HG03066 (cell line): Measurements from ENCODE around the gene BOC.
A peak's percentile ranks its signal among the peaks of the same experiment; 100 is the strongest.

Source experiments
- ATAC-seq: cut with Tn5 transposase; IDR thresholded peaks from one replicate; pipeline ENCODE4 v1.9.1; 2021; ENCODE audit warnings: low read depth; ENCODE audit not compliant: unreplicated experiment

The BOC gene

DNA sequence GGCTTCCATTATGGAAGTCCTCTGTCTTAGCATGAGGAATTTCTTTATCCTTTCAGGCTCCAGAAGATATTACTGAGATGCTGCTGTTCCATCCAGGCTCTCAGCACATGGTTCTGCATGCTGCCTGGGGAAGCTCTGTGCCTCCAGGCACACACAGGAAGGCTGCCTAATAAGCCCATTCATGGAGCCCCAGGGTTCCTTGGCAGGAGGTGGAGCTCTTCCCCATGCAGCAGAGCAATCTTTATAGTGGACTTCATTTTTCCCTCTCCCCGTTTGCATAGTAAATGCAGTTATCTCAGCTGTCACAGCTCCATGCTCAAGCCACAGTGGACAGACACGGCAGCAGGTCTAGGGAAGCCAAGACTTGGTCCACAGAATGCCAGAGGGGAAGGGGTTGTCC lies 57.6 kb downstream of the BOC start:
- no peak for ATAC-seq

DNA sequence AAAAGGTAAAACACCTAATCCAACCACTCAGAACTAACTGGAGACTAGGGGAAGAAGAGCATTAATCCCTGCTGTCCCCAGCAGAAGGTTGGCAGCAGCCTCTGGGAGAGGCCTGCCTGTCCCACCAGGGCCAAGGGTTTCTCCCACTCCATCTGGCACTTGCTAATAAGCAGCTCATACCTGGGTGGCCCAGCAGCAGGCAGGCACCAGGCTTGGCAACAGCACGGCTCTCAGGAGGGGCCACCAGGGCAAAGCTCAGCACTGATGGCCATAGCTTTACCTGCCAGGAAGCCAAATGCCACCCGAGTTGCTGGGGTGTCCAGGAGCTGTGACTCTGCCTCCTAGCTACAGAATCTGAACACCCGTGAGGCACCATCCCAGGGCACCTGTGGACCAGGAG lies 58.3 kb downstream of the BOC start:
- ATAC-seq, result no peak

DNA sequence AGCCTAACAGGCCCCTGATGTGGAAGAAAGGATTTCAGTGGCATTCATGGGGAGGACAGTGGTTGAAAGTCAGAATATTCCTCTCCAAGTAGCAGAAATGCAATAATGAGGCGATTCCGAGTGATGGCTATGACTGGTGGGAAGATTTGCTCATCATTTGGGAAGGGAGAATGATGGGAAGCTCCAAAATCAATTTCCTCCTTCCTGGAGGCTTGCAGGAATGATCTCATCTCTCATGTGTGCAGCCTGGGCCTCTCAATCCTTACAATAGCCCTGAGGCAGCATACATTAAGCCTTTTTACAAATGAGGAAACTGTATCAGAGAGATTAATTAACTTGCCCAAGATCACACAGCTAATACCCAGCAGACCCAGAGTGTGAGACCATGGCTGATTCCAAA lies 58.7 kb downstream of the BOC start:
- ATAC-seq, result no peak

DNA sequence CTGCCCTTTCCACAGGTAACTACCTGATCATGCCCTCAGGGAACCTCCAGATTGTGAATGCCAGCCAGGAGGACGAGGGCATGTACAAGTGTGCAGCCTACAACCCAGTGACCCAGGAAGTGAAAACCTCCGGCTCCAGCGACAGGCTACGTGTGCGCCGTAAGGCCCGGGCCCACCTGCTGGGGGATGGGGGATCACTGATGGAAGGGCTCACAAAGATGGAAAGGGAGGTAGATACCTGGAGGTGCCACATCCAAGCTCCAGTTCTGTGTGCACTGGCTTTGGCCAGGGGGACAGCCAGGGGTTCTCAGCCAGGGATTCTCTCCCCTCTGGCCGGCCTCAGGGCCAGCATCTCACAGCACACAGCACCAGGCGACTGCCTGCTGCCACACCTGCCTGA lies 59.4 kb downstream of the BOC start:
- ATAC-seq, result no peak

DNA sequence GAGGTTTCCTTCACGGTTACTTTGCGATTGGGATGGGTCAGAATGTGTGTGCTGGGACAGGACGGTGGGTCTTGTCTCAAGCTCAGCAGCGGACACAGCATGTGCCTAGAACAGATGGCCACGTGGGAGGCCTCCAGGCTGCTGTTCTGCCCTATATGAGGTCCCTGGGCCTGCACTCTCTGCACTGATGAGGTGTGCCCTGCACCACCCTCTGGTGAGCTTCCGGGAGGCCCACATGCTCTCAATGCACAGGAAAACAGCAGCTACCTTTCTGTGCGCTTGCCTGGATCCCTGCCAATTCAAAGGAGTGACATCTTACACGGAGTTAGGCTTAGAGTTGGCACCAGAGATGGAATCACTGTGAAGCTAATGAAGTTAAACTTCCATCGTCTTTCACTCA lies 59.8 kb downstream of the BOC start:
- no peak for ATAC-seq

DNA sequence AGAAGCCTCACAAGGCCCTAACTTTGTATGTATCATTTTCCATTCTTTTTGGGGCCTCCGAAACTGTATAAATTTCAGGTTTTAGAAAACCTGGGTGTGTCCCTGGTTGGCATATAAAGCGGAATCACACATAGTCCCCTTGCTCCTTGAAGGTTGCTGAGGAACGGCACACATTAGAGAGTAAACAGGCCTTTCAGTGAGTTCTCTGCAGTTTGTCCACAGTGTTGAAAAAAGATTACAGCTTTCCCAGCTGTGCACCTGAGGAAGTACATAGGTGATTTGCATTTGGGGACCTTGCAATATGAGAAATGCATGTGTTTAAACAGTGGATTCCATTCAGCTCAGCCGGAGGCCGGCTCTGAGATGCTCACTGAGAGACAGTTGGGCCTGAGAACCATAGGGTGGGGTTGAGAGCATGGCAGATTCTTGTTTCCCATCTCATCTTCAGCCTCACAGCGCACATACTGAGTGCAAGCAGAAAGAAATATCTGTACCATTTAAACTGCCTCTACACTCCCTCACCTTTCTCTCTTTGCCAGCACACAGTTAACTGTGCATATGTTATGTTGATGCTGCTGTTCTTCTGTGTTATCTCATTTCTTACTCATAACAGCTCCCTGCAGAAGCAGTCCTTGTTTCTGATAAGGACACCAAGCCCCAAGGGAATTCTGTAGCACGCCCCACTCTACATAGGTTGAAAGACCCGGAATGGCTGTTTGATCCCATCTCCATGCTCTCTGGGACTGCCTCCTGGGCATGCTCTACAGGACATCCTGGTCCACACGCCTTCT lies 60.4 kb downstream of the BOC start:
- ATAC-seq, result no peak

DNA sequence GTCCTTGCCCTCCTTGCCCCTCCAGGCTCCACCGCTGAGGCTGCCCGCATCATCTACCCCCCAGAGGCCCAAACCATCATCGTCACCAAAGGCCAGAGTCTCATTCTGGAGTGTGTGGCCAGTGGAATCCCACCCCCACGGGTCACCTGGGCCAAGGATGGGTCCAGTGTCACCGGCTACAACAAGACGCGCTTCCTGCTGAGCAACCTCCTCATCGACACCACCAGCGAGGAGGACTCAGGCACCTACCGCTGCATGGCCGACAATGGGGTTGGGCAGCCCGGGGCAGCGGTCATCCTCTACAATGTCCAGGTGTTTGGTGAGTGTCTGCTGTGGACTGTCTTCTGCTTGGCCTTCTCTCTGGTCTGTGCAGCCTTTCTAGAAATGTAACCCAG lies 61.0 kb downstream of the BOC start:
- ATAC-seq, result no peak

DNA sequence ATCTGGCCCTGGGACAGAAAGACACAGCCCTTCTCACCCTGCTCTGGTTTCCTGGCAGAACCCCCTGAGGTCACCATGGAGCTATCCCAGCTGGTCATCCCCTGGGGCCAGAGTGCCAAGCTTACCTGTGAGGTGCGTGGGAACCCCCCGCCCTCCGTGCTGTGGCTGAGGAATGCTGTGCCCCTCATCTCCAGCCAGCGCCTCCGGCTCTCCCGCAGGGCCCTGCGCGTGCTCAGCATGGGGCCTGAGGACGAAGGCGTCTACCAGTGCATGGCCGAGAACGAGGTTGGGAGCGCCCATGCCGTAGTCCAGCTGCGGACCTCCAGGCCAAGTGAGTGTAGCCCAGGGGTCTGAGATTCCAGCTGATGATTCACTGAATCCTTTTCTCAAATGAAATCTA lies 61.7 kb downstream of the BOC start:
- no peak for ATAC-seq

DNA sequence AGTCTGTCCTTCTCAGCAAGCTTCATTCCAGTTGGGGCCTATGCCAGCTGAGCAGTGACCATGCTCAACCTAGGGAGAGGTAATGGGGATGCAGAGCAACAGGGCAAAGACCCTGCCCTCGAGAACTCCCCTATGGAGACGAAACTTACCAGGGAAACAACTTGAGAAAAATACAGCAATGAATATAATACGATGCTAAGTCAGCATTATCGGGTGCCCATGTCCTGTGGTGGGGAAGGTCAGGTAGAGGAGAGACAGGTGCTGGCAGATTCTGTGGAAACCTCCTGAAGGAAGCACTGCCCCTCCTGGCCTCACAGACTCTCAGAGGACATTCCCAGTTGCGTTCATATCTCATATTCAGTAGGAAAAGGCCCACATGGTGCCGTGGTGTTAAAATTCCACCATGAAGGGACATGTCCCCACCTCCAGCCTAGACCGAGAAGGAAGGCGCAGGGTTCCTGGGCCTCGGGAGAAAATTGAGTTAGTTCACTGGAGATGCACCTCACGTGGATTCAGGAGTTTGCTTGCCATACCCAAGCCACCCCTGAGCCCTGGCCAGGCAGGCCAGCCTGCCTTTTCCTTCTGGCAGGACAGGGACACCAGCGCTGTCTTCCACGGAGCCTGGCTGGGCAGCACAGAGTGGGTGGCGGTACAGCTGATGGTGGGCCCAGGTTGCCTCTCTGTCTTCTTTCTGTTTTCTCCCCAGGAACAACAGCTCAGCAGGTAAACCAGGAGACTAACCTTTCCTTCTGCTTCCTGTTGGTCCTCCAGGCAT lies 62.4 kb downstream of the BOC start:
- ATAC-seq, result no peak

DNA sequence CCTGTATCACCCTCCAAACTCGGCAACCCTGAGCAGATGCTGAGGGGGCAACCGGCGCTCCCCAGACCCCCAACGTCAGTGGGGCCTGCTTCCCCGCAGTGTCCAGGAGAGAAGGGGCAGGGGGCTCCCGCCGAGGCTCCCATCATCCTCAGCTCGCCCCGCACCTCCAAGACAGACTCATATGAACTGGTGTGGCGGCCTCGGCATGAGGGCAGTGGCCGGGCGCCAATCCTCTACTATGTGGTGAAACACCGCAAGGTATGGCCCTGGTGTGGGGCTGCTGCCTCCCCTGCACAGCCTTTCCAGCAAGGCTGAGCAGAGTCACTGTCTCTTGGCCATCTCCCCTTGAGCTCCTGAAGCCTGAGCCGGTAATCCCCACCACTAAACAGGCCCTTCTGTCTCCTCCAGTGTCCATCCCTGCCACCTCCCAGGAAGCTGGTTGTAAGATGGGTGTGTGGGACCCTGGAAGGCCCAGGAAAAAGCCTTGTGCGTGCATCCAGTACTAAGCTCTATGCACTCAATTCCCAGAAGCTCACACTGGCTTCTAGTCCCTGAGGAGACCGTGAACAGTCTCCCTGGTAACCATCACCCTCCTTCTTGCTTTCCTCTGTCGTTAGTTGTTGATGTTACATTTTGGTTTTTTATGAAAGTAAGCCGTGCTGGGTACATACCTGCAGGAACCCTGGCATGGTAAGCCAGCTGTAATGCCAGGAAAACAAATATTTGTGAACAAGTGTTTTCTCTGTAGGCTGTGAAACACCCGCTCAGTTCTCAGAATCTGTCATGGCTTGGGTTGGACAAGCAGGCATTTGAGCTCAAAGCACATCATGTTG lies 63.3 kb downstream of the BOC start:
- ATAC-seq, result no peak

DNA sequence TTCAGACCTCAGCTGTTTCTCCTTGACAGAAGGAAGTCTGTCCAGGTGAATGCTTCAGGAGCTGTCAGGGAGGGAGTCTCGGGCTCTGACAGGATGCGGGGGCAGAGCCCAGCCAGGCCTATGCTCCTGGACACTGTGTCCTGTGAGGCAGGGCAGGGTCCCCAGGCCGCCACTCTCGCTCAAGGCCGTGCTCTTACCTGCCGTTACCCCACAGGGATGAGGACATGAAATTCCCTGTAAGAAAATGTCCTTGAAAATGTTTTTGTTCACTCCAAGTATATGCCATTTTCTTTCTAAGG lies 63.9 kb downstream of the BOC start:
- no peak for ATAC-seq

DNA sequence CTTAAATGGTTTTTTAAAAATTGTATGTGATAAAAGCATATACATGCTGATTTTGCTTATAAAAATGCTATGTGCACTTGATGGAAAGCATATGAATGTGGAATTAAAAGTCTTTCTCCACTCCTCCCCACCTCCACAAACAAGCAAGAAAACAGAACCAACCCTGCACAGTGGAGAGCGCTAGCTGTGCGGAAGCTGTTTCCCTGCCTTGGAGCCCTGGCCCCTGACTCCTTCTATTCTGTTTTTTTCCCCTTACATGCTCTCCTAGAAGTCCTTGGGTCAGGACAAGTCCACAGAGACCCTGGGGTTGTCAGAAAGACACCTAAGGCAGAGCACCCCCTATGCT lies 64.2 kb downstream of the BOC start:
- ATAC-seq, result no peak

DNA sequence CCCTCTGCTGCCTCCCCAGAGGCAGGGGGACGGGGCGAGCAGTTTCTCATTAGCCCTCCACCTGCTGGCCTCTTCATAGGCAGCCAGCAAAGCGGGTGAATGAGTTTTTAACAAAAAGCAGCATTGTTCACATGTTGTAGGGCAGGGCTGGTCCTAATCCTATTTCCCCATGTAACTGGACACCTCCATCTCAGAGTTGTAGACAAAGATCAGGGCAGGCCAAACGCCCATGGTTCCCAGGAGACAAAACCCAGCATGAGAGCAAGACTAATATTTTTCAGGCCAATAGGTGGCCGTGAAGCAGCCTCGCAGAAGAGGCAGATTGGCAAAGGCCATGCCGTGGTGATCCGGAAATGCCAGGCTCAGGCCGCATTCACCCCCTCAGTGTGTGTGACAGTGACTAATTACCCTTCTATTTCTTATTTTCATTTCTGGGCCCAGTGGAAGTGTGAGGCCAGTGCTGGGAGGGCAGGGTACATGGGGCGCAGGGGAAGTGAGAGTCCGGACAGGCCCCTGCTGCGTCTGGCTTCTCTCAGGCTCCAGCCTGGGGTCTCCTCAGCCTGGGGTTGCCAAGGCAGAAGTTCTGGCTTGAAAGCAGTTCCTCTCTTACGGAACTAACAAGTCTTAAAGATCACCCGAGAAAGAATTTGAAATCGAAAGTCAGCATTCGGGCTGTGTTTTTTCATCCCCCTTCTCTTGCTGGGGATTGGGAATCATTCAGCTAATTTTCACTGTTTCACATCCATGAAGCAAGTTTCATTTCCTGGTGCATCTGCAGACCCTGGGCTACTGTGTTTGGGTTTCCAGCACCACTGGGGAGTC lies 64.8 kb downstream of the BOC start:
- peak; percentile 70 for ATAC-seq

DNA sequence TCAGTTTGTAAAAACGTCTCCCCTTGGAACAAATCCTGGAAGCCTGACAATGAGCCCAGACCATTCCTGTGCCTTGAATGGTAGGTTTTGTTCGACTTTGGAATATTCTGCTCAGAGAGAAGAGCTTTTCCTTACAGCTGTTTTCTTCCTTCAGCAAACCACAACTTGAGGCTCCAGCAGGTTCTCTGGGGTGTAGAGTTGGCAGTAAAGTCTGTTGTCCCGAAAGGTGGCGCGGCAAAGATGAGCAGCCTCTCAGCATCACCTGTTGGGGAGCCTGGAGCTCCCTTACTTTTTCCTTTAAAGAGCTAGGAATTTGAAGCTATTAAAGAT lies 65.4 kb downstream of the BOC start:
- ATAC-seq, result no peak

DNA sequence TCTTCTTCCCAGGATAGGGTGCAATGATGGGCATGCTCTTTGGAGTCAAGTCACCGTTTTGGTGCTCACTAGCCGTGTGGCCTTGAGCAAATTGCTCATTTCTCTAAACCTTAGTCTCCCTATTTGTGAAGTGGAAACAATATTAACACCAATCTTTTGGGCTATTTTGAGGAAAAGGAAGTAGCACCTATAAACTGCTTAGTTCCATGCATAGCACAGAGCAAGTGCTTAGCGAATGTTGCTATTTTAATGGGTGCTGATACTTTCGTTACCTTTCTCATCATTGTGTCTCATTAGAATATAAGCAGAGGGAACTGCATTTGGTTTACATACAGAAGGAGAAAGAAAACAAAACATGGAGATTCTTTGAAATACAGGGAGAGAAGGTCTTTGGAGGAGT lies 66.1 kb downstream of the BOC start:
- ATAC-seq, result peak; percentile 42

DNA sequence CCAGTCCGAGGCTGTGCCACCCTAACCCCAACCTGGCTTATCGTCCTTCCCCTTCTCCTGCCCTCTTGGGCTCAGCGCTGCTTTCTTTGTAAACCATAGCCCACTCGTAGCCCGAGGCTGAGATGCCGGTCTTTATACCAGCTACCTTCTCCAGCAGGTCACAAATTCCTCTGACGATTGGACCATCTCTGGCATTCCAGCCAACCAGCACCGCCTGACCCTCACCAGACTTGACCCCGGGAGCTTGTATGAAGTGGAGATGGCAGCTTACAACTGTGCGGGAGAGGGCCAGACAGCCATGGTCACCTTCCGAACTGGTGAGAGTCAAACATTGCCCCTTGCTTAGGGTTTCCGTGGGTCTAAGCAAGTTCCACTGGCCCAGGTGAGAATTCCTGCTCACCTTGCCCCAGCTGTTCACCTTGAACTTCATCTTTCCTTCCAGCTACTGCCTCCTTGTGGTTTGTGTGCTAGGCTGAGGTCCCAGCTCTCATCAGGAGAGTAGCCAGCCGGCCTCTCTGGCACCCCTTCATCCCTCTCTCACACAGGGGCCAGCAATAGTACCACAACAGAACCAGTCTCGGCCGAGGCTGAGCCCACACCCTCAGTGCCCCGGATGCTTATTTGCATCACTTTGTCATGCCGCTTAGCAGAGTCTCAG lies 66.7 kb downstream of the BOC start:
- peak; percentile 23 for ATAC-seq

DNA sequence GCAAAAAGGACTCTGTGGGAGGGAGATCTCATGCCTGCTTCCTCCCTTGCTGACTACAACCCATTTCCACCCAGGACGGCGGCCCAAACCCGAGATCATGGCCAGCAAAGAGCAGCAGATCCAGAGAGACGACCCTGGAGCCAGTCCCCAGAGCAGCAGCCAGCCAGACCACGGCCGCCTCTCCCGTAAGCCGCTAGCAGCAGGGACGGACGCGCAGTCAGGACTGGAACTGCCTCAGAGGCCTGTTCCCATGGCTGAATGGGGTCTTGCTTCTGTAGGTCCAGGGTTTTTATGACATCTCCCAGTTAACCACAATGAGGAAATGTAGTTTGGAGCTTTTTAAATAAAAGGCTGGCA lies 67.2 kb downstream of the BOC start:
- ATAC-seq, result no peak

DNA sequence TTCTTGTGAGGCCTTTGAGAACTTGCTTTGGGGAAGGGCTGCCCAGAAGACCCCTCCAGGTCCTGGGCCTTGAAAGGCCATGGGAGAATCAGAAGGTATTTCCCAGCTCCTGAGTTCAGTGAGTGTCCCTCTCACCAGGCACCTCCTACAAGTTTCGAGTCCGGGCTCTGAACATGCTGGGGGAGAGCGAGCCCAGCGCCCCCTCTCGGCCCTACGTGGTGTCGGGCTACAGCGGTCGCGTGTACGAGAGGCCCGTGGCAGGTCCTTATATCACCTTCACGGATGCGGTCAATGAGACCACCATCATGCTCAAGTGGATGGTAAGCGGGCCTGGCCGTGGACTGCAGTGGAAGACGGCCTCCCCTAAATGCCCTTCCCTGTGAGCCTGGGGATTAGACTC lies 68.3 kb downstream of the BOC start:
- ATAC-seq, result no peak

DNA sequence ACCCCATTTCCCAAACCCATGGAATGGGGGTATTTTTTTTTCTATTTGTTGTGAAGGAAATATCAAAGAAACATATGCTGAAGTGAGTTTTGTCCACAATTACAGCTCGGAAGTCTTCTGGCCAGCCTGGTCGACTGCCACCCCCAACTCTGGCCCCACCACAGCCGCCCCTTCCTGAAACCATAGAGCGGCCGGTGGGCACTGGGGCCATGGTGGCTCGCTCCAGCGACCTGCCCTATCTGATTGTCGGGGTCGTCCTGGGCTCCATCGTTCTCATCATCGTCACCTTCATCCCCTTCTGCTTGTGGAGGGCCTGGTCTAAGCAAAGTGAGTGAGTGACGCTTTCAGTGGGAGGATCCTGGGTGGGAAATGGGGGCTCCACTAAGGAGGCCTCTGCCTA lies 71.9 kb downstream of the BOC start:
- no peak for ATAC-seq

DNA sequence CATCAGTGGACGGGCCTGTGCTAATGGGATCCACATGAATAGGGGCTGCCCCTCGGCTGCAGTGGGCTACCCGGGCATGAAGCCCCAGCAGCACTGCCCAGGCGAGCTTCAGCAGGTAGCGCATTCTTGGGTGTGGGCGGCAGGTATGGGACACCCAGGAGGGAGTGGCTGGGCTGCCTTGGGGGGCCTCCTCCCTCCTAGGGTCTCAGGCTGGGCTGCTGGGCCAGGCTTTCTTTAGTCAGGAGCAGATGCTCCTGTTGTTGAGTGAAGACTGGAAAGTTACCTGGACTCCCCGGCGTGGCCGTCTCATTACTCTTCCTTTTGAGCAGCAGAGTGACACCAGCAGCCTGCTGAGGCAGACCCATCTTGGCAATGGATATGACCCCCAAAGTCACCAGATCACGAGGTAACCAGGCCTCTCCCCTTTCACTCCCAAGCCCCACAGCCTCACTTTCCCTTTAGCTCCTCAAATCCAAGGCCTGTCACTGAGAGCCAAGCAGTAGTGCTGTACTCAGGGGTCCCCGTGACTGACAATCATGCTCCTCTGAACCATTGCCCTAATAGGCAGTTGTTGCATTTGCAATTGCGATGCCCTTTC lies 73.2 kb downstream of the BOC start:
- ATAC-seq, result no peak
